ENCODE measurements around the gene ALG10B.

ALG10B gene

GRCh38 chr12:38374751-38375150 is 58.2 kb downstream of the ALG10B start:
- DNase-seq (ENCODE audit: low read depth in 2 of 2): no peak
